ENCODE measurements around the gene NUDT4. TPM values are rescaled to one million over a fixed set of nuclear protein-coding genes. Genes with fewer than 3 reads are reported as not detected.
"Not testable (repeated sequence)": the region's sequence is repeated elsewhere in the genome, so short reads cannot be mapped to it uniquely, and the experiment has no call there.

The NUDT4 gene
- polyA plus RNA-seq, 1 experiment, result 77.7 TPM

DNA sequence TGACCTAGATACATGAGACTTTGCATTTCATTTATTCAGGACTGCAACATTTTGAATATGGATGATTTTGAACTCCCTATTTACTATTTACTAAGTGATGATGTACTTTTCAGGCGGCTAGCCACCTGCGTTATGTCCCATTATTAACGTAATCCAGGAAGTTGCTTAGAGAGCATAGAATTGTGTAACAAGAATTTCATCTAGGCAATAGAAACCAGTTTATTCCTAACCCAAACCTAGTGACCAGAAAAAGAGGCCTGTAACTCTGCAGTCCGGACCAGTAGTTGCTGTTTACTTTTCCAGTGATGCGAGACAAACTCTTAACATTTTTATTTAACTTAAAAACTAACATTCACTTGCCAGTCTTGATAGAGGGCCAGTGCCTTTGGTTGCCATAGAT lies 12.3 kb downstream of the NUDT4 start:
- CTCF ChIA-PET, result interaction anchor here (0.6 to 4.8 kb wide), 2 partner anchors 403 to 670 kb away, joined by 3 to 22 read pairs; no protein-coding TSS in a partner anchor
- no peak for DNase-seq (ENCODE audit: low read depth, low spot score)

DNA sequence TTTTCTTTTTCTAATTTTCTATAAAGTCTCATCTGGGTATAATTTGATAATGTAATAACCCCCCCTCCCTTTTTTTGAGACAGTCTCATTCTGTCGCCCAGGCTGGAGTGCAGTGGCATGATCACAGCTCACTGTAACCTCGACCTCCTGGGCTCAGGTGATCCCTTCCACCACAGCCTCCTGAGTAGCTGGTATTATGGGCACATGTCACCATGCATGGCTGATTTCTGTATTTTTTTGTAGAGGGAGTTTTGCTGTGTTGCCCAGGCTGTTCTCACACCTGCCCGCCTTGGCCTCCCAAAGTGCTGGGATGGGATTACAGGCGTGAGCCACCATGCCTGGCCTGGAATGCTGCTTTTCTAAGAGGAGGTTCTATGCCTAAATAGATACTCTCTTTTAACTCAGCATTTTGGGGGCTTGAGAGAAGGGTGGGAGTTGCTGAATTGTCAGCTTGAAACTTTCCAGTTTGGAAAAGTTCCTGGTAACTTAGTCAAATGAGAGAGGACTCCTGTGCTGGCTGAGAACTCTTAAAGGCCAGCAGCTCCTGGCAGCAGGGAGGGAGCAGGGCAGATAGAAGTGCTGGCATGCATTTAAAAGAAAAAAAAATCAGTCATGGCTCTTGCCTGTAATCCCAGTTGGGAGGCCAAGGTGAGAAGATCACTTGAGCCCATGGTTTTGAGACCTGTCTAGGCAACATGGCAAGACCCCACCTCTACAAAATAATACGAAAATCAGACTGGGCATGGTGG lies 13.0 kb downstream of the NUDT4 start:
- Histone ChIP-seq H3K4me3 (ENCODE audit: low read depth, low read length) (no peak overlapping the region), H3K9me3 (ENCODE audit: control insufficient read depth, insufficient read depth, low read length) (no peaks in the 10 kb centered on the region), H3K27me3 (ENCODE audit: control insufficient read depth, insufficient read depth, low read length) (no peaks in the 10 kb centered on the region), H3K27ac (ENCODE audit: low read depth, low read length) (no peak overlapping the region)
- no peak for DNase-seq (ENCODE audit: low read depth, low spot score)
- ChIA-PET POLR2A (no interaction called here), CTCF (interaction anchor here (0.6 to 4.8 kb wide), 2 partner anchors 404 to 556 kb away, joined by 3 to 22 read pairs; no protein-coding TSS in a partner anchor)
- TF ChIP-seq, protein P1, sequence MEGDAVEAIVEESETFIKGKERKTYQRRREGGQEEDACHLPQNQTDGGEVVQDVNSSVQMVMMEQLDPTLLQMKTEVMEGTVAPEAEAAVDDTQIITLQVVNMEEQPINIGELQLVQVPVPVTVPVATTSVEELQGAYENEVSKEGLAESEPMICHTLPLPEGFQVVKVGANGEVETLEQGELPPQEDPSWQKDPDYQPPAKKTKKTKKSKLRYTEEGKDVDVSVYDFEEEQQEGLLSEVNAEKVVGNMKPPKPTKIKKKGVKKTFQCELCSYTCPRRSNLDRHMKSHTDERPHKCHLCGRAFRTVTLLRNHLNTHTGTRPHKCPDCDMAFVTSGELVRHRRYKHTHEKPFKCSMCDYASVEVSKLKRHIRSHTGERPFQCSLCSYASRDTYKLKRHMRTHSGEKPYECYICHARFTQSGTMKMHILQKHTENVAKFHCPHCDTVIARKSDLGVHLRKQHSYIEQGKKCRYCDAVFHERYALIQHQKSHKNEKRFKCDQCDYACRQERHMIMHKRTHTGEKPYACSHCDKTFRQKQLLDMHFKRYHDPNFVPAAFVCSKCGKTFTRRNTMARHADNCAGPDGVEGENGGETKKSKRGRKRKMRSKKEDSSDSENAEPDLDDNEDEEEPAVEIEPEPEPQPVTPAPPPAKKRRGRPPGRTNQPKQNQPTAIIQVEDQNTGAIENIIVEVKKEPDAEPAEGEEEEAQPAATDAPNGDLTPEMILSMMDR (IDR thresholded peaks at IDR 0.05; ENCODE audit: low read depth, low read length), result no peak

More for the DNA sequence above, 12.3 kb downstream of the NUDT4 start:
- no peaks in the 10 kb centered on the region for H3K9me3 ChIP-seq (ENCODE audit: control insufficient read depth, insufficient read depth, low read length)
- no peak overlapping the region for H3K27ac ChIP-seq (ENCODE audit: low read depth, low read length)
- POLR2A ChIA-PET, result interaction anchor here (0.6 kb wide), 1 partner anchor 403 kb away, joined by 3 read pairs; no protein-coding TSS in a partner anchor
- H3K27me3 ChIP-seq (ENCODE audit: control insufficient read depth, insufficient read depth, low read length), result no peaks in the 10 kb centered on the region
- no peak overlapping the region for H3K4me3 ChIP-seq (ENCODE audit: low read depth, low read length)
- TF ChIP-seq, protein P1 (IDR thresholded peaks at IDR 0.05; ENCODE audit: low read depth, low read length), result no peak

DNA sequence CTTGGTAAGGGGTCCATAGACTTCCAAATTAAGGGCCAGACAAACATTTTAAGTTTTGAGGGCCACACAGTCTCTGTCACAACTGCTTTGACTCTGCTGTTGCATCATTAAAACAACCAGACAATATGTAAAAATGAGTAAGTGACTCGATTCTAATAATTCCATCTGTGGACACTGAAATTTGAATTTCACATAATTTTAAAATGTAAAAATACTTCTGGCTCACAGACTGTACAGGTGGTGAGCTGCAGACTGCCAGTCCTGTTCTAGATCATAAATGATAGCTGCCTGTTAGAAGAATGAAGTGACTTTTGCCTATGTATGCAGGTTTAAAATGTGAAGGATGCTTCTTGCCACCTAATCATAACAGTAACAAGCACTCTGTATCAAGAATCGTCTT lies 15.7 kb downstream of the NUDT4 start:
- Histone ChIP-seq H3K4me3 (ENCODE audit: low read depth, low read length) (no peak overlapping the region), H3K27ac (ENCODE audit: low read depth, low read length) (no peak overlapping the region), H3K9me3 (ENCODE audit: control insufficient read depth, insufficient read depth, low read length) (no peaks in the 10 kb centered on the region), H3K27me3 (ENCODE audit: control insufficient read depth, insufficient read depth, low read length) (no peaks in the 10 kb centered on the region)
- DNase-seq (ENCODE audit: low read depth, low spot score), result no peak
- TF ChIP-seq, protein P1 (IDR thresholded peaks at IDR 0.05; ENCODE audit: low read depth, low read length), result no peak
- CTCF ChIA-PET, result interaction anchor here (4.8 kb wide), 1 partner anchor 406 kb away, joined by 22 read pairs; no protein-coding TSS in a partner anchor
- POLR2A ChIA-PET, result no interaction called here

DNA sequence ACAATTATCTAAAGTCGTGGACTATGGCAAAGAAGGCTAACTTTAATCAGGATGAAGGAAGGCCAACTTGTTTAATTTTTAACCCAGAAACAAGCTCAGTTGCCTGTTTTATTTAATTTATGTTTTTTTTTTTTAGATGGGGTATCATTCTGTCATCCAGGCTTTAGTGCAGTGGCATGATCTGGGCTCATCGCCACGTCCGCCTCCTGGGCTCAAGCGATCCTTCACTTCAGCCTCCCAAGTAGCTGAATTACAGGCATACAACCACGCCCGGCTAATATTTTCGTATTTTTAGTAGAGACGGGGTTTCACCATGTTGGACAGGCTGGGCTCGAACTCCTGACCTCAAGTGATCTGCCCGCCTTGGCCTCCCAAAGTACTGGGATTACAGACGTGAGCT lies 19.7 kb downstream of the NUDT4 start:
- no peak for DNase-seq (ENCODE audit: low read depth, low spot score)
- Histone ChIP-seq H3K27ac (ENCODE audit: low read depth, low read length) (no peak overlapping the region), H3K9me3 (ENCODE audit: control insufficient read depth, insufficient read depth, low read length) (no peaks in the 10 kb centered on the region), H3K27me3 (ENCODE audit: control insufficient read depth, insufficient read depth, low read length) (no peaks in the 10 kb centered on the region), H3K4me3 (ENCODE audit: low read depth, low read length) (no peak overlapping the region)
- ChIA-PET CTCF (interaction anchor here (0.6 to 4.8 kb wide), 51 partner anchors 8 to 706 kb away, joined by 3 to 164 read pairs (median 4); no protein-coding TSS in a partner anchor), POLR2A (interaction anchor here (0.6 kb wide), 1 partner anchor 52 kb away, joined by 3 read pairs; no protein-coding TSS in a partner anchor)
- TF ChIP-seq, protein P1 (IDR thresholded peaks at IDR 0.05; ENCODE audit: low read depth, low read length), result no peak

DNA sequence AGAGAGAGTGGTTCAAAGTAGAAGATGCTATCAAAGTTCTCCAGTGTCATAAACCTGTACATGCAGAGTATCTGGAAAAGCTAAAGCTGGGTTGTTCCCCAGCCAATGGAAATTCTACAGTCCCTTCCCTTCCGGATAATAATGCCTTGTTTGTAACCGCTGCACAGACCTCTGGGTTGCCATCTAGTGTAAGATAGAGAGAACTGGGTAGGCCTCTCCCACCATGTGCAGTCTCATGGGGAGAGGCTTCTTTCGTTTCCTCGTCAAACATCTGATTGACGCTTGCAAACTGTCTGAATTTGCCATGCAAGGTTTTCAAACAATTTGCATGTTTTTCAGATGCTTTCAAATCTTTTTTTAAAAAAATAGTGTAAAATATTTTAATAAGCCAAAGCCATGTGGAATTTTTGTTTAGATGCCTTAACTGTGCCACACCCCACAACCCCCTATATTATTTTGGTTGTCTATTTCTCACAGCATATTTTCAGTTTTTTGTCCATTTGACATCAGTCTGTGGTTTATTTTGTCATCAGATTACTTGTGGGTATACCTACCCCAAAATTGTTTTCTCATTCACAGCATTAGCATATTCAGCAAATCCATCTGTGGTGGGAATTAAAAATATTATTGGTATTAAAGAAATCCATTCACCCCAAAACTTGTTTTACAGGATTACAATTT lies 21.6 kb downstream of the NUDT4 start:
- H3K4me3 ChIP-seq (ENCODE audit: low read depth, low read length); DNase-seq (ENCODE audit: low read depth, low spot score); H3K9me3 ChIP-seq (ENCODE audit: control insufficient read depth, insufficient read depth, low read length); H3K27ac ChIP-seq (ENCODE audit: low read depth, low read length); H3K27me3 ChIP-seq (ENCODE audit: control insufficient read depth, insufficient read depth, low read length); POLR2A ChIA-PET: not testable (repeated sequence)
- CTCF ChIA-PET, result interaction anchor here (2.7 to 4.8 kb wide), 2 partner anchors 390 to 410 kb away, joined by 16 to 164 read pairs; no protein-coding TSS in a partner anchor
